IPS-15b (cell line): Measurements from ENCODE around the gene C19orf33.
A peak's percentile ranks its signal among the peaks of the same experiment; 100 is the strongest.
"Not testable (repeated sequence)": the region's sequence is repeated elsewhere in the genome, so short reads cannot be mapped to it uniquely, and the experiment has no call there.

Source experiments
- H3K27me3 ChIP-seq: one replicate; pipeline ENCODE4 v1.6.1; 2013; ENCODE audit warnings: low read length; ENCODE audit not compliant: control insufficient read depth, insufficient read depth
- H3K36me3 ChIP-seq: one replicate; pipeline ENCODE4 v1.6.1; 2013; ENCODE audit warnings: low read length; ENCODE audit not compliant: control insufficient read depth, insufficient read depth
- H3K4me1 ChIP-seq: one replicate; pipeline ENCODE4 v1.6.1; 2013; ENCODE audit warnings: mild to moderate bottlenecking, low read length; ENCODE audit not compliant: control insufficient read depth, insufficient read depth
- H3K4me3 ChIP-seq: one replicate; pipeline ENCODE4 v1.5.1; 2013; ENCODE audit warnings: low read depth, low read length
- H3K9ac ChIP-seq: one replicate; pipeline ENCODE4 v1.6.1; 2013; ENCODE audit warnings: low read depth, mild to moderate bottlenecking, low read length
- H3K9me3 ChIP-seq: one replicate; pipeline ENCODE4 v1.6.1; 2013; ENCODE audit warnings: mild to moderate bottlenecking, low read length; ENCODE audit not compliant: control insufficient read depth, insufficient read depth

C19orf33 gene

DNA sequence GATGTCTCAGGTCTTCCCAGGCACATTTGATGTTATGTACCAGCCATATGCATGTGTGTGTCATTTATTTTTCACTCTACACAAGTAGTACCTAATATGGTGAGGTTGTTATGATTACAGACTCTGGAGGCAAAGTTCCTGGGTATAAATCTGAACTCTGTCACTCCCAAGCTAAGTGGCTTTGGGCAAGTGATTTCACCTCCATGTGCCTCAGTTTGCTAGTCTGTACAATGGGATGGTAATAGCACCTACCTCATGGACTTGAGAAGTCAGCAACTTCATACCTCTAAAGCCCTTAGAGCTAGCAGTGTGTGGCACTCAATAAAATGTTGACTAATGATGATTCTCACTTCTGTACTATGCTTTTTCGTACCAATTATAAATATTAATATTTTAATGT is 27.7 kb downstream of the C19orf33 start:
- Histone ChIP-seq H3K9me3 (no peaks in the 10 kb centered on the region), H3K36me3 (peaks cover 17% of the 10 kb centered on the region)

DNA sequence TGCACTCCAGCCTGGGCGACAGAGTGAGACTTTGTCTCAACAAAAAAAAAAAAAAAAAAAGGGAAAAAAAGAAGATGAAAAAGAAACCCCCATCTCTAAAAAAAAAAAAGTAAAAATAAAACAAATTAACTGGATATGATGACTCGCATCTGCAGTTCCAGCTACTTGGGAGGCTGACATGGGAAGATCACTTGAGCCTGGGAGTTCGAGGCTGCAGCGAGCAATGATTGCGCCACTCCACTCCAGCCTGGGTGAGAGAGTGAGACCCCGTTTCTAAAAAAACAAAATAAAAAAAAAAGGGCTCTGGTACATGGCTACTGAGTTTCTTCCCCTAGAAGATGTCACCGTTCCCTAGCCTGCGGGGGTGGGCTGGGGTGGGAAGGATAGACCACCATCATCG is 29.2 kb downstream of the C19orf33 start:
- Histone ChIP-seq H3K36me3 (peaks cover 2% of the 10 kb centered on the region), H3K9ac (no peak overlapping the region), H3K27me3 (no peaks in the 10 kb centered on the region), H3K4me3 (no peak overlapping the region), H3K9me3 (no peaks in the 10 kb centered on the region), H3K4me1 (peaks cover 3% of the 10 kb centered on the region)

More for the DNA sequence above, 27.7 kb downstream of the C19orf33 start:
- no peaks in the 10 kb centered on the region for H3K4me1 ChIP-seq
- H3K27me3 ChIP-seq = no peaks in the 10 kb centered on the region
- H3K9ac ChIP-seq = no peak overlapping the region
- no peak overlapping the region for H3K4me3 ChIP-seq

DNA sequence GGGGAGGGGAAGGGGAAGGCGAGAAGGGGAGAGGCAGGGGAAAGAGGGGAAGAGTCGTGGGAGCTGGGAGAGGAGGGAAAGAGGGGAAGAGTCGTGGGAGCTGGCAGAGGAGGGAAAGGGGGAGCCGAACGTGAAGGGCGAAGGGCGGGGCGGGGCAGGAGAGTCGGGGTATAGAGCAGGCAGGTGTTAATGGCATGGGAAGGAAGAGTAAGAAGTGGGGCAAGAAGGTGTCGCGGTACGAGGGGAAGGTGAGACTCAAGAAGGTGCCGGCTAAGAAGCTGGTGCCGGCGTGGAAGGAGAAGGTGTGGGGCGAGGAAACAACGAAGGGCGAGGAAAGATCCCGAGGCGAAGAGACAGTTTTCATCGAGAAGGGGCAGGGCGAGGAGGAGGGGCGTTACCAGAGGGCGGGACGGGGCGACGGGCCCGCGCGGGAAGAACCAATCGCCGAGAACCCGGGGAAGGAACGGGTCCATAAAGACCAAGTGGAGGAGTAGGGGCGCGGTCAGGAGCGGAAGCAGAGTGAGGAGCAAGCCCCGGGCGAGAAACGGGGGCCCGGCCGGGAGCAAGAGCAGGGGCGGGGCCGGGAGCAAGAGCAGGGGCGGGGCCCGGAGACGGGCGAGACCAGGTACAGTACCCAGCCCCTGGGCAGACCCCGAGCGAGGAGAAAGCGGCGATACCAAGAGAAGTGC is 32.0 kb downstream of the C19orf33 start:
- Histone ChIP-seq H3K4me1 (peaks cover 3% of the 10 kb centered on the region), H3K9ac (no peak overlapping the region), H3K27me3 (no peaks in the 10 kb centered on the region), H3K9me3 (no peaks in the 10 kb centered on the region), H3K36me3 (no peaks in the 10 kb centered on the region), H3K4me3 (peak overlapping the region; percentile 97)

DNA sequence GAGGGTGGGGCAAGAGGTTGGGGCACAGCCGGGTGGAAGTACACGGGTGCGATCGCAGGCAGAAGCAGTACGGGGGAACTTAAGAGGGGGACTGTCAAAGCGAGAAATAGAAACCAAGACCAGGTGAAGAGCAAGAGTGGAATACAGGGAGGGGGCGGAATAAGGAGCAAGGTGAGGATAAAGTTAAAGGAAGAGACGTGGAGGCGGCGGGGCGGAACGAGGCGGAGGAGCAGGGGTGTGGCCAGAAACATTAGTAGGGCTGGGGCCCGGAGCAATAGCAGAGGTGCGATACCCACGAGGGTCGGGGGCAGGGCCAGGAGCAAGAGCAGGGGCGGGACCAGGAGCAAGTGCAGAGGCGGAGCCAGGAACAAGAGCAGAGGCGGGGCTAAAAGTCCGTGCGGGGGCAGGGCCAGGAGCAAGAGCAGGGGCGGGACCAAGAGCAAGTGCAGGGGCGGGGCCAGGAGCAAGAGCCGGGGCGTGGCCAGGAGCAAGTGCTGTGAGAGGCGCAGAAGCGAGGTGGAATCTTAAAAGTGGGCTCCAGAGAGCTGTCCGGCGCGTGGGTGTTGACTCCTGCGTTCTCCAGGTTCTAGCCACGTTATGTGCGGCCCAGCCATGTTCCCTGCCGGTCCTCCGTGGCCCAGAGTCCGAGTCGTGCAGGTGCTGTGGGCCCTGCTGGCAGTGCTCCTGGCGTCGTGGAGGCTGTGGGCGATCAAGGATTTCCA is 32.7 kb downstream of the C19orf33 start:
- H3K4me1 ChIP-seq = peaks cover 3% of the 10 kb centered on the region
- no peaks in the 10 kb centered on the region for H3K27me3 ChIP-seq
- H3K4me3 ChIP-seq = peak overlapping the region; percentile 97
- peak overlapping the region; percentile 24 for H3K9ac ChIP-seq
- H3K36me3 ChIP-seq = no peaks in the 10 kb centered on the region
- H3K9me3 ChIP-seq = no peaks in the 10 kb centered on the region

DNA sequence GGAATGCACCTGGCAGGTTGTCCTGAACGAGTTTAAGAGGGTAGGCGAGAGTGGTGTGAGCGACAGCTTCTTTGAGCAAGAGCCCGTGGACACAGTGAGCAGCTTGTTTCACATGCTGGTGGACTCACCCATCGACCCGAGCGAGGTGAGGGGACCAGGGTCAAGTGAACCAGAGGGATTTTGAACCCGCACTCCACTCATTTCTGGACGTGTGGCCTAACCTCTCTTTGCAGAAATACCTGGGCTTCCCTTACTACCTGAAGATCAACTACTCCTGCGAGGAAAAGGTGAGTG is 33.3 kb downstream of the C19orf33 start:
- no peaks in the 10 kb centered on the region for H3K27me3 ChIP-seq
- H3K36me3 ChIP-seq = no peaks in the 10 kb centered on the region
- no peaks in the 10 kb centered on the region for H3K9me3 ChIP-seq
- peak overlapping the region; percentile 97 for H3K4me3 ChIP-seq
- H3K9ac ChIP-seq = peak overlapping the region; percentile 24
- peaks cover 3% of the 10 kb centered on the region for H3K4me1 ChIP-seq

DNA sequence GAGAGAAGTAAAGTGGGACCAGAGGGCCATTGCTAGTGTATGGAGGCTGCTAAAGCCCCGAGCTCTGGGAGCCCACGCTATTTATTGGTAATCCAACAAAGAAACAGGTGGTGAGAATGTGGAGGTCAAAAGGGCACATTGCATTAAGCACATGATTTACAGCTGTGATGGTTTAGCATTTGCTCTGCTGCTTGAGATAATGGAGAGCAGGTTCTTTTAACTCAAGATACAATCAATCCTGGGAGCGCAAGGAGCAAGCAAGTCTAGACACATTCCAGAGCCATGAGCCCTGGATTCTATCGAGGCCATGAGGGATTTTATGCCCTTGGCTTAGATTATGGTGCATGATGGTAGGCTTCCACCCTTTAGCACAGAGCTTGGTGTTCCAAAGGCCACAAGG is 35.0 kb downstream of the C19orf33 start:
- not testable (repeated sequence) for H3K4me3 ChIP-seq, H3K4me1 ChIP-seq, H3K36me3 ChIP-seq, H3K27me3 ChIP-seq, H3K9ac ChIP-seq, H3K9me3 ChIP-seq

DNA sequence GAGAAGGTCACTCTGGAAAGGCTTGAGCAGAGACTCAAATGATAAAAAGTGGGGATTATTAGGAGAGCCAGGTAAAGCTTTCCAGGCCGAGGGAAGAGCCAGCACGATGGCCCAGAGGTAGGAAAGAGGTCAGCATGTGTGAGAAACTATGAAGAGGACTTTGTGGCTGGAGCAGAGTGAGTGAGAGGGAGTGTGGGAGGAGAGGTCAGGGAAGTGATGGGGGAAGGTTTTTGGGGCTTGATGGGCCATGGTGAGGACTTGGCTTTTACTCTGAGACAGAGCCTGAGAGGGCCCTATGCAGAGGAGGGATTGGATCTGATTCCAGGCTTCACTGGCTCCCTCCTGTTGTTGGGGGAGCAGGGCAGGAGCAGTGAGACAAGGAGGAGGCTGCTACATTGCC is 36.9 kb downstream of the C19orf33 start:
- peaks cover 3% of the 10 kb centered on the region for H3K4me1 ChIP-seq
- no peak overlapping the region for H3K4me3 ChIP-seq
- no peaks in the 10 kb centered on the region for H3K36me3 ChIP-seq
- no peak overlapping the region for H3K9ac ChIP-seq
- no peaks in the 10 kb centered on the region for H3K27me3 ChIP-seq
- H3K9me3 ChIP-seq = no peaks in the 10 kb centered on the region

DNA sequence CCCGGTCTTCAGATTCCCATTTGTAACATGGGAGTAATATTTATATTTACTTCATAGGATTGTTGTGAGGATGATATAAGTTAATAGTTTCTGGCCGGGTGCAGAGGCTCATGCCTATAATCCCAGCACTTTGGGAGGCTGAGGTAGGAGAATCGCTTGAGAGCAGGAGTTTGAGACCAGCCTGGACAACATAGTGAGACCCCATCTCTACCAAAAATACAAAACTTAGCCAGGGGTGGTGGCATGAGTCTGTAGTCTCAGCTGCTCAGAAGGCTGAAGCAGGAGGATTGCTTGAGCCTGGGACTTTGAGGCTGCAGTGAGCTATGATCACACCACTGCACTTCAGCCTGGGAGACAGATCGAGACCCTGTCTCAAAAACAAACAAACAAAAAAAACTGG is 42.8 kb downstream of the C19orf33 start:
- Histone ChIP-seq H3K36me3 (no peaks in the 10 kb centered on the region), H3K4me1 (no peaks in the 10 kb centered on the region), H3K27me3 (no peaks in the 10 kb centered on the region), H3K9ac (no peak overlapping the region), H3K9me3 (no peaks in the 10 kb centered on the region), H3K4me3 (no peak overlapping the region)

DNA sequence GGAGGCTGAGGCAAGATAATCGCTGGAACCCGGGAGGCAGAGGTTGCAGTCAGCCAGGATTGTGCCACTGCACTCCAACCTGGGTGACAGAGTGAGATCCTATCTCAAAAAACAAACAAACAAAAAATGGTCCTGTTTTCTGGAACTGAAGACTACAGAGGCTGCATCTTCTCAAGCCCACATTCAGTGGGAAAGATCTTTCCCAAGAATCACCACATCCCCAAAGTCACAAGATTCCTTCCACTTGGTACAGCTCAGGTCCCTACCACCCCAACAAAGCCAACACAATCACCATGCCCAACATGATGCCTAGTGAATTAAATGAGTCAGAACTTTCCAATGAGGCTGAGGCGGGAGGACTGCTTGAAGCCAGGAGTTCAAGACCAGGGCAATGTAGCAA is 46.8 kb downstream of the C19orf33 start:
- Histone ChIP-seq H3K9ac (no peak overlapping the region), H3K27me3 (no peaks in the 10 kb centered on the region), H3K9me3 (no peaks in the 10 kb centered on the region), H3K4me3 (no peak overlapping the region), H3K36me3 (no peaks in the 10 kb centered on the region), H3K4me1 (no peaks in the 10 kb centered on the region)

DNA sequence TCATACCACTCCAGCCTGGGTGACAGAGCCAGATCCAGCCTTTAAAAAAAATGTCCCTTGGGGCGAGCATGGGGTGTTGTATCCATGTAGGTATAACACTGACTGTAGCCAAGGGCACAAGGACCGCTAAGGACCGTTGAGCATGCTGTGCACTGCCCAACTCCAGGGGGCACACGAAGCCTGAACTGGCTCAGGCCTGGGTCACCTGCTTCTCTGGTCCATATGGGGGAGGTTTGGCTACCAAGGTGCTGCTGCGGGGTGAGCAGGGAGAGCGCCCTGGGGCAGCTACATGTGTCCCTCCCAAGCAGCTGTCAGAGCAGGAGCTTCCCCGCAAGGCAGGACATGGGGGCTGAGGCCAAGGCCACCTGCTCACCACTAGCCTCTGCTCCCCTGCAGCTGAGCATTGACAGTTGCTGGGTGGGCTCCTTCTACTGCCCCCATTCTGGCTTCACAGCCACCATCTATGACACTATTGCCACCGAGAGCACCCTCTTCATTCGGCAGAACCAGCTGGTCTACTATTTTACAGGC is 47.9 kb downstream of the C19orf33 start:
- H3K36me3 ChIP-seq = no peaks in the 10 kb centered on the region
- no peak overlapping the region for H3K4me3 ChIP-seq
- H3K9ac ChIP-seq = no peak overlapping the region
- H3K9me3 ChIP-seq = no peaks in the 10 kb centered on the region
- H3K4me1 ChIP-seq = no peaks in the 10 kb centered on the region
- H3K27me3 ChIP-seq = peaks cover 3% of the 10 kb centered on the region

DNA sequence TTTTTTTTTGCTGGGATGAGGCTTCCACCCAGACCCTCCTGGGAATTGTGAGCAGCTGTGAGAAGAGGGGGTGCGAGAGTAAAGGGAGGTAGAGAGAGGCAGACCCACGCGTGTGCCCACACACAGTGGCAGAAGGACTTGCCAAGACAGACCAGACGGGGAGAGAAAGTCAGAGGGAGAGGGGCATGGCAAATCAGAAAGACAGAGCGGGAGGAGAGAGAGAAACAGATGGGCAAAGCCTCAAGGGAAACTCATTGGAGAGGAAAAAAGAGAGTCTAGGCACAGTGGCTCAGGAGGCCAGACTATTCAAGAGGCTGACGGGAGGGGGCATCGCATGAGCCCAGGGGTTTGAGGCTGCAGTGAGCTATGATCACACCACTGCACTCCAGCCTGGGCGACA is 48.6 kb downstream of the C19orf33 start:
- Histone ChIP-seq H3K36me3 (no peaks in the 10 kb centered on the region), H3K9ac (no peak overlapping the region), H3K4me1 (no peaks in the 10 kb centered on the region)

More for the DNA sequence above, 48.6 kb downstream of the C19orf33 start:
- H3K27me3 ChIP-seq = peaks cover 3% of the 10 kb centered on the region
- no peaks in the 10 kb centered on the region for H3K9me3 ChIP-seq
- H3K4me3 ChIP-seq = no peak overlapping the region
